Measurements from ENCODE around the gene CENPVL3.
"Not testable (repeated sequence)": the region's sequence is repeated elsewhere in the genome, so short reads cannot be mapped to it uniquely, and the experiment has no call there.

Gene CENPVL3
- total RNA-seq: 0 to 0.44 (median 0) reads per million in 17 experiments

- not testable (repeated sequence) for DNase-seq
Observed at GRCh38 chrX:51618241-51619155, at the start of gene CENPVL3. CENPVL3 (minus strand) TSS chrX:51618912; CDS start chrX:51618873, 39 bp downstream.

GRCh38 chrX:51665981-51666380 is 47.3 kb upstream of the CENPVL3 start:
- DNase-seq: no peak

GRCh38 chrX:51643377-51643776 is 24.7 kb upstream of the CENPVL3 start:
- DNase-seq: no peak

GRCh38 chrX:51641421-51642021 is 22.8 kb upstream of the CENPVL3 start:
- DNase-seq: peak; percentile 17 to 38 (median 31)

- not testable (repeated sequence) for DNase-seq
Observed at GRCh38 chrX:51636511-51636910, 17.8 kb upstream of the CENPVL3 start.

GRCh38 chrX:51614353-51615012 is 4.2 kb downstream of the CENPVL3 start:
- DNase-seq: peak in 3 of 4 experiments; percentile 11 to 55 (median 30)

GRCh38 chrX:51608766-51609165 is 9.9 kb downstream of the CENPVL3 start:
- no peak for DNase-seq

GRCh38 chrX:51608126-51608525 is 10.6 kb downstream of the CENPVL3 start:
- DNase-seq: peak; percentile 15 to 55 (median 20)

- no peak for DNase-seq
Observed at GRCh38 chrX:51606446-51606845, 12.3 kb downstream of the CENPVL3 start.

- DNase-seq: peak in 2 of 4 experiments; percentile 11 to 14
Observed at GRCh38 chrX:51598899-51599298, 19.8 kb downstream of the CENPVL3 start.

- no peak for DNase-seq
Observed at GRCh38 chrX:51571874-51572273, 46.8 kb downstream of the CENPVL3 start.

- DNase-seq: no peak
Observed at GRCh38 chrX:51569561-51569960, 49.2 kb downstream of the CENPVL3 start.

GRCh38 chrX:51568586-51568985 is 50.1 kb downstream of the CENPVL3 start:
- no peak for DNase-seq
